Fibroblast of skin of back (primary cell): Measurements from ENCODE around the gene ABRACL. TPM values are rescaled to one million over a fixed set of nuclear protein-coding genes. Genes with fewer than 3 reads are reported as not detected.
"Not testable (repeated sequence)": the region's sequence is repeated elsewhere in the genome, so short reads cannot be mapped to it uniquely, and the experiment has no call there.

Experiments used
- DNase-seq: peaks from one replicate; pipeline ENCODE4 v3.0.0-alpha.2; 2013
- polyA plus RNA-seq, 2 experiments: library from polyadenylated mRNA; unstranded; fragments of 120-200 nt; gene quantifications; one replicate each; pipeline ENCODE4 v1.2.1, GENCODE V29; 2013; ENCODE audit not compliant: insufficient read length in 2 of 2

ABRACL gene
- 26.2 TPM for polyA plus RNA-seq (2013, experiment 1 of 2; ENCODE audit: insufficient read length)
- polyA plus RNA-seq (2013, experiment 2 of 2; ENCODE audit: insufficient read length): 22.3 TPM

- DNase-seq: peak; percentile 71
These were observed at the start of gene ABRACL for GRCh38 chr6:139028658-139029469. Gene ABRACL (plus strand): TSS chr6:139028745. CDS start chr6:139034161, 5,416 bp downstream.

- peak; percentile 40 for DNase-seq
These were observed 49.2 kb upstream of the ABRACL start for GRCh38 chr6:138979365-138979764.

- DNase-seq: no peak
These were observed 48.5 kb upstream of the ABRACL start for GRCh38 chr6:138979813-138980668.

- DNase-seq: no peak
These were observed 47.1 kb upstream of the ABRACL start for GRCh38 chr6:138981416-138981815.

- DNase-seq: peak; percentile 15
These were observed 42.0 kb upstream of the ABRACL start for GRCh38 chr6:138986578-138986977.

- DNase-seq: no peak
These were observed 41.4 kb upstream of the ABRACL start for GRCh38 chr6:138987080-138987642.

GRCh38 chr6:138987643-138988468, 40.7 kb upstream of the ABRACL start, which contains the start of gene REPS1:
Gene REPS1 (minus strand): TSS chr6:138988253. CDS start chr6:138987682, 571 bp downstream.
- DNase-seq: peak; percentile 90

GRCh38 chr6:138988469-138988834, 40.1 kb upstream of the ABRACL start:
- no peak for DNase-seq

- no peak for DNase-seq
These were observed 39.2 kb upstream of the ABRACL start for GRCh38 chr6:138989098-138989983.

GRCh38 chr6:138991206-138991605, 37.3 kb upstream of the ABRACL start:
- no peak for DNase-seq

- not testable (repeated sequence) for DNase-seq
These were observed 35.6 kb upstream of the ABRACL start for GRCh38 chr6:138992965-138993364.

- not testable (repeated sequence) for DNase-seq
These were observed 35.1 kb upstream of the ABRACL start for GRCh38 chr6:138993410-138993809.

GRCh38 chr6:138996524-138996923, 32.0 kb upstream of the ABRACL start:
- DNase-seq: no peak

GRCh38 chr6:138997136-138997535, 31.4 kb upstream of the ABRACL start:
- no peak for DNase-seq

- DNase-seq: peak; percentile 55
These were observed 28.4 kb upstream of the ABRACL start for GRCh38 chr6:138999949-139000725.

- DNase-seq: no peak
These were observed 24.8 kb upstream of the ABRACL start for GRCh38 chr6:139003751-139004150.

GRCh38 chr6:139006477-139006876, 22.1 kb upstream of the ABRACL start:
- DNase-seq: no peak

- no peak for DNase-seq
These were observed 21.1 kb upstream of the ABRACL start for GRCh38 chr6:139007428-139007827.

GRCh38 chr6:139008117-139008516, 20.4 kb upstream of the ABRACL start:
- DNase-seq: no peak

GRCh38 chr6:139010674-139011073, 17.9 kb upstream of the ABRACL start:
- no peak for DNase-seq
